Measurements from ENCODE around the gene ITPR2. TPM values are rescaled to one million over a fixed set of nuclear protein-coding genes. Genes with fewer than 3 reads are reported as not detected.
A peak's percentile ranks its signal among the peaks of the same experiment; 100 is the strongest.

The ITPR2 gene
- total RNA-seq, 1 donor = 19.2 TPM

DNA sequence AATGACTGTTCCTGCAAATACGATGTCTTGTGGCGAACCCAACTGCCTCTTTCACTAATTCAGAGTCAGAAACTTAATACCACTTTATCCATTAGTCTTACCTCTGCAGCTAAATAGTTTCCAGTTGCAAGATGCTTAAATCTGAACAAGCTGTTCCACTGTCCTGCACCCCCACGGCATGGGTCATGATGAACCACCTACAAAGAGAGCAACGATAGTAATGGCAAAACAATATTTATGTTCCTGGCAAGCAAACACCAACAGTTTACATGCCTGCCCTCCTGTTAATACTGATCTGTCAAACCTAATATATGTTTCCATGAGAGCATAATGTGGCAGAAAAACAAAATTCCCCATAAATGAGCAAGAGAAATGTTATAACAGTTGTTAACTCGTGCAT, 121.9 kb downstream of the ITPR2 start:
- Histone ChIP-seq H3K27ac (ENCODE audit: low read depth, low read length) (no peak overlapping the region), H3K9me3 (ENCODE audit: low read depth, low read length) (no peaks in the 10 kb centered on the region), H3K79me2 (ENCODE audit: insufficient read depth, low read length) (no peaks in the 10 kb centered on the region), H3K4me1 (ENCODE audit: insufficient read depth, low read length) (no peaks in the 10 kb centered on the region), H3K36me3 (ENCODE audit: insufficient read depth, low read length) (no peaks in the 10 kb centered on the region), H3K4me3 (ENCODE audit: insufficient read depth, low read length) (no peak overlapping the region), H3K27me3 (ENCODE audit: insufficient read depth, low read length) (no peaks in the 10 kb centered on the region), H4K20me1 (ENCODE audit: insufficient read depth, low read length) (no peaks in the 10 kb centered on the region), H2AFZ (ENCODE audit: low read length) (no peak overlapping the region), H3K4me2 (ENCODE audit: insufficient read depth, low read length) (no peak overlapping the region)
- TF ChIP-seq, protein P1, sequence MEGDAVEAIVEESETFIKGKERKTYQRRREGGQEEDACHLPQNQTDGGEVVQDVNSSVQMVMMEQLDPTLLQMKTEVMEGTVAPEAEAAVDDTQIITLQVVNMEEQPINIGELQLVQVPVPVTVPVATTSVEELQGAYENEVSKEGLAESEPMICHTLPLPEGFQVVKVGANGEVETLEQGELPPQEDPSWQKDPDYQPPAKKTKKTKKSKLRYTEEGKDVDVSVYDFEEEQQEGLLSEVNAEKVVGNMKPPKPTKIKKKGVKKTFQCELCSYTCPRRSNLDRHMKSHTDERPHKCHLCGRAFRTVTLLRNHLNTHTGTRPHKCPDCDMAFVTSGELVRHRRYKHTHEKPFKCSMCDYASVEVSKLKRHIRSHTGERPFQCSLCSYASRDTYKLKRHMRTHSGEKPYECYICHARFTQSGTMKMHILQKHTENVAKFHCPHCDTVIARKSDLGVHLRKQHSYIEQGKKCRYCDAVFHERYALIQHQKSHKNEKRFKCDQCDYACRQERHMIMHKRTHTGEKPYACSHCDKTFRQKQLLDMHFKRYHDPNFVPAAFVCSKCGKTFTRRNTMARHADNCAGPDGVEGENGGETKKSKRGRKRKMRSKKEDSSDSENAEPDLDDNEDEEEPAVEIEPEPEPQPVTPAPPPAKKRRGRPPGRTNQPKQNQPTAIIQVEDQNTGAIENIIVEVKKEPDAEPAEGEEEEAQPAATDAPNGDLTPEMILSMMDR (IDR thresholded peaks at IDR 0.05; ENCODE audit: extremely low read depth, low read depth, low read length) = no peak
- no peak for DNase-seq (ENCODE audit: insufficient read length, low spot score, missing footprints)

DNA sequence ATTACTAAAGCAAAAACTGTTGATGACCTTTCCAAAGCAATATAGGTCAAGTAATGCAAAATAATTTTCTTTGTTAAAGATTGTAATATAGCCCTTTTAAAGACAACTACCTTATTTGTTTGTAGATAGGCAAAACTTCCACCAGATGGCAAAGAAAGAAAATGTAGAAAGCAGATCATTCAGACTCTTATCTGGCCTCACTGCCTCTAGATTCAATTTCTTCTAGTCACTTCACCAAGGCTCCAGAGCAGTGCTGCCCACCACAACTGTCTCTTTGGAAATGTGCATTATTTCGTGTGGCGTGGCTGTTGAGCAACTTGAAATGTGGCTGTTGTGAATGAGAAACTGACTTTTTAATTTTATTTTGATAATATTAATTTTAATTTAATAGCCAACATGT, 127.1 kb downstream of the ITPR2 start:
- no peaks in the 10 kb centered on the region for H3K79me2 ChIP-seq (ENCODE audit: insufficient read depth, low read length)
- H2AFZ ChIP-seq (ENCODE audit: low read length) = no peak overlapping the region
- no peaks in the 10 kb centered on the region for H3K9me3 ChIP-seq (ENCODE audit: low read depth, low read length)

DNA sequence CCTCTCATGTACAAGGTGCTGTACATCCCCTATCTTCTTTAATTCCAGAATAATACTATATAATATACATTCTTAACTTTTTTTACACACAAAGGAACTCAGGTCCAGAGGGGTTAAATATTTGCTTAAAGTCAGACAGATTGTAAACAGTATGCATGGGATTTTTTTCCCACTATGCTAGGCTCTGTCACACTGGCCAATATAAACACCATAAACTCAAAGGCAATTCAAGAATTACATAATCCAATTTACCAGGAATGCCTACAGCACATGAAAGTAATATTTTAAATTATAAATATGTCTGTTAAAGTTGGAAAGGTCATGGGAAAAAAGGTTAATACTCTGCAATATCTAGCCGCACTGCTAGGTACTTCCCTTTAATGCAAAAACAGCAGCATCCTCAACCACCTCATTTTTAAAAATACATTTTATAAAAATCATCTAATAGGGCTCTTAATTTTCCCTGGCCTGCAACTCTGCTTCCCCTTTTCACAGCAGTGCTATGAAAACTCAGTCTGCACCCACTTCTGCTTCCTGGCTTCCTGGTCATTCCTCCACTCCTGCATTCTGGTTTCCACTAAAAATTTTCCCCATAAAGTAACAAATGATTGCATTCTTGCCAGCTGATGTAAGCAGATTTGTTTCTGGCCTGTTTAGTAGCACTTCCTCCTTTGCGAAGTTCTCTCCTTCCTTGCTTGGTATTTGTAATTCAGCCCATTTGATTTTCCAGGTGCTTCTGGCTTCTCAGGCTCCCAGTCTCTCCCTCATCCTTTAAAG, 128.1 kb downstream of the ITPR2 start:
- H3K4me2 ChIP-seq (ENCODE audit: insufficient read depth, low read length) = peak overlapping the region; percentile 34
- H3K36me3 ChIP-seq (ENCODE audit: insufficient read depth, low read length) = no peaks in the 10 kb centered on the region
- peak overlapping the region; percentile 27 for H3K27ac ChIP-seq (ENCODE audit: low read depth, low read length)
- no peaks in the 10 kb centered on the region for H3K9me3 ChIP-seq (ENCODE audit: low read depth, low read length)
- no peaks in the 10 kb centered on the region for H4K20me1 ChIP-seq (ENCODE audit: insufficient read depth, low read length)
- H3K4me3 ChIP-seq (ENCODE audit: insufficient read depth, low read length) = no peak overlapping the region
- H3K27me3 ChIP-seq (ENCODE audit: insufficient read depth, low read length) = no peaks in the 10 kb centered on the region
- H3K79me2 ChIP-seq (ENCODE audit: insufficient read depth, low read length) = no peaks in the 10 kb centered on the region
- H2AFZ ChIP-seq (ENCODE audit: low read length) = no peak overlapping the region
- peak; percentile 19 for DNase-seq (ENCODE audit: insufficient read length, low spot score, missing footprints)
- peaks cover 15% of the 10 kb centered on the region for H3K4me1 ChIP-seq (ENCODE audit: insufficient read depth, low read length)
- TF ChIP-seq, protein P1 (IDR thresholded peaks at IDR 0.05; ENCODE audit: extremely low read depth, low read depth, low read length) = no peak

More for the DNA sequence above, 127.1 kb downstream of the ITPR2 start:
- Histone ChIP-seq H3K36me3 (ENCODE audit: insufficient read depth, low read length) (no peaks in the 10 kb centered on the region), H3K27ac (ENCODE audit: low read depth, low read length) (no peak overlapping the region), H3K27me3 (ENCODE audit: insufficient read depth, low read length) (no peaks in the 10 kb centered on the region), H3K4me1 (ENCODE audit: insufficient read depth, low read length) (peaks cover 15% of the 10 kb centered on the region), H4K20me1 (ENCODE audit: insufficient read depth, low read length) (no peaks in the 10 kb centered on the region), H3K4me3 (ENCODE audit: insufficient read depth, low read length) (no peak overlapping the region), H3K4me2 (ENCODE audit: insufficient read depth, low read length) (no peak overlapping the region)
- DNase-seq (ENCODE audit: insufficient read length, low spot score, missing footprints) = no peak
- TF ChIP-seq, protein P1 (IDR thresholded peaks at IDR 0.05; ENCODE audit: extremely low read depth, low read depth, low read length) = no peak

DNA sequence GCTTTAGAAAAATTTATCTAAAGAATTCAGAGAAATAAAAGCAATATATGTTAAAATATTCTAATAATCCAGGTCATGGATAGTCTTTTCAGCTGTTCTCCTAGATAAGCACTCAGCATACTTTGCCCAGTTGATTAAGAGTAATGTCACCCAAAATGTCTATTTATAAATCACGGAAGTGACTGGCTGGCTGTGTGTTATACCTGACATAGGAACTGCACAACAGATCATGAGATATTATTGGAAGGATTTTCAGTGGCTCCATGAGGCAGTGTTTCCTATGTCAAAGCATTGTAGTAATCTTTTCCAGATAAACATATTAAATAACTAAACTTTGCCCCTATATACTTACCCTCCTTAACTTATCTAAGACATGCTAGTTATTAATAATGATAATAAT, 128.8 kb downstream of the ITPR2 start:
- H3K27me3 ChIP-seq (ENCODE audit: insufficient read depth, low read length) = no peaks in the 10 kb centered on the region
- peaks cover 19% of the 10 kb centered on the region for H3K4me1 ChIP-seq (ENCODE audit: insufficient read depth, low read length)
- H3K9me3 ChIP-seq (ENCODE audit: low read depth, low read length) = no peaks in the 10 kb centered on the region
- H4K20me1 ChIP-seq (ENCODE audit: insufficient read depth, low read length) = no peaks in the 10 kb centered on the region
- H2AFZ ChIP-seq (ENCODE audit: low read length) = no peak overlapping the region
- H3K36me3 ChIP-seq (ENCODE audit: insufficient read depth, low read length) = no peaks in the 10 kb centered on the region
- H3K4me2 ChIP-seq (ENCODE audit: insufficient read depth, low read length) = no peak overlapping the region
- H3K4me3 ChIP-seq (ENCODE audit: insufficient read depth, low read length) = no peak overlapping the region
- no peak for DNase-seq (ENCODE audit: insufficient read length, low spot score, missing footprints)
- no peaks in the 10 kb centered on the region for H3K79me2 ChIP-seq (ENCODE audit: insufficient read depth, low read length)
- no peak overlapping the region for H3K27ac ChIP-seq (ENCODE audit: low read depth, low read length)
- TF ChIP-seq, protein P1 (IDR thresholded peaks at IDR 0.05; ENCODE audit: extremely low read depth, low read depth, low read length) = no peak
